K562 (cell line): ENCODE data around the gene GALK2. TPM values are rescaled to one million over a fixed set of nuclear protein-coding genes. Genes with fewer than 3 reads are reported as not detected.
A peak's percentile ranks its signal among the peaks of the same experiment; 100 is the strongest.

Experiments used
- ATAC-seq: fragments of 200-7000 bp; cut with Tn5 transposase; 3 replicates; pipeline ENCODE4 v1.9.1; 2020; ENCODE audit warnings: moderate library complexity
- BruUV-seq: library from RNA; stranded (reverse); fragments of 400-500 nt; replicated peaks from 2 replicates; lab custom pipeline; 2021; lab: Mats Ljungman, UMichigan
- CTCF ChIA-PET: fragments of 300-600 bp; formaldehyde crosslinking; extraction: SDS; loops from one replicate; lab custom pipeline; 2021; ENCODE audit warnings: low intra/inter-chr PET ratio; lab: Yijun Ruan, JAX
- POLR2A ChIA-PET: fragments of 300-600, 350-650 bp; sonication (Branson Sonifier 250); formaldehyde crosslinking; extraction: SDS; loops from one replicate; lab custom pipeline; 2021; ENCODE audit warnings: antibody characterized with exemption, inconsistent platforms; lab: Yijun Ruan, JAX
- DNase-seq, 4 experiments: peaks; one replicate each; pipeline versions ENCODE4 v3.0.0 to v3.0.0-alpha.2; 2011 to 2018; ENCODE audit warnings: low spot score in 3 of 4, mixed read lengths in 3 of 4; ENCODE audit errors: extremely low read depth in 1 of 4
- FAIRE-seq: peaks from 2 replicates; lab custom pipeline; 2011; peaks lifted over from hg19 to GRCh38; lab: Jason Lieb, UNC
- H2AFZ ChIP-seq: 2 replicates; pipeline ENCODE4 v1.6.0; 2011; ENCODE audit warnings: low read depth, low read length, control low read depth, inconsistent platforms
- H3K27ac ChIP-seq: fragments of 200-600 bp; 3 replicates; pipeline ENCODE4 v1.8.0; 2011; ENCODE audit warnings: low read depth, mild to moderate bottlenecking, control low read depth, inconsistent platforms, low read length, moderate library complexity, mixed read lengths; ENCODE audit errors: extremely low read depth
- H3K27me3 ChIP-seq, 2 experiments: fragments of 300-600 bp in 1 of 2; 2 replicates in 1 of 2; 3 replicates in 1 of 2; pipeline versions ENCODE4 v1.6.0 to v1.8.0; 2011; ENCODE audit warnings: inconsistent platforms in 2 of 2, low read length in 2 of 2, mild to moderate bottlenecking in 1 of 2, mixed read lengths in 1 of 2, moderate library complexity in 1 of 2; ENCODE audit not compliant: control insufficient read depth in 2 of 2, insufficient read depth in 2 of 2
- H3K36me3 ChIP-seq: fragments of 300-600 bp; 3 replicates; pipeline ENCODE4 v1.8.0; 2011; ENCODE audit warnings: mild to moderate bottlenecking, low read length, inconsistent platforms; ENCODE audit not compliant: control insufficient read depth, insufficient read depth
- H3K4me1 ChIP-seq, 2 experiments: fragments of 200-600 bp in 1 of 2; replicated peaks in 1 of 2; 2 replicates in 1 of 2; 3 replicates in 1 of 2; pipeline versions ENCODE4 v1.5.1 to v1.8.0; 2011; ENCODE audit warnings: inconsistent platforms in 2 of 2, low read length in 2 of 2, mild to moderate bottlenecking in 1 of 2, mixed read lengths in 1 of 2, moderate library complexity in 1 of 2; ENCODE audit not compliant: control insufficient read depth in 2 of 2, insufficient read depth in 2 of 2
- H3K4me2 ChIP-seq: 2 replicates; pipeline ENCODE4 v1.6.1; 2011; ENCODE audit warnings: low read length, control low read depth, inconsistent platforms, mixed read lengths; ENCODE audit not compliant: insufficient read depth
- H3K4me3 ChIP-seq: fragments of 200-600 bp; sonication (generic), shearing (Covaris generic); 2 replicates; pipeline ENCODE4 v1.5.1; 2016; ENCODE audit warnings: control low read depth, inconsistent platforms
- H3K79me2 ChIP-seq: fragments of 200-600 bp; 3 replicates; pipeline ENCODE4 v1.8.0; 2011; ENCODE audit warnings: low read length, inconsistent platforms; ENCODE audit not compliant: control insufficient read depth, insufficient read depth
- H3K9ac ChIP-seq, 2 experiments: 2 replicates each; pipeline versions ENCODE4 v1.6.0 to v1.6.1; 2011; ENCODE audit warnings: low read depth in 2 of 2, low read length in 2 of 2, control low read depth in 1 of 2, inconsistent platforms in 1 of 2, mild to moderate bottlenecking in 1 of 2, mixed read lengths in 1 of 2; ENCODE audit not compliant: insufficient read depth in 1 of 2
- H3K9me1 ChIP-seq: one replicate; pipeline ENCODE4 v1.6.0; 2011; ENCODE audit warnings: inconsistent platforms, mild to moderate bottlenecking, low read length, moderate library complexity; ENCODE audit not compliant: control insufficient read depth, insufficient read depth
- H3K9me3 ChIP-seq: replicated peaks from 2 replicates; pipeline ENCODE4 v1.5.1; 2011; ENCODE audit warnings: low read depth, low read length, inconsistent platforms; ENCODE audit not compliant: control insufficient read depth, insufficient read depth
- H4K20me1 ChIP-seq: replicated peaks from 2 replicates; pipeline ENCODE4 v1.6.1; 2011; ENCODE audit warnings: low read length, inconsistent platforms, mixed read lengths; ENCODE audit not compliant: control insufficient read depth, insufficient read depth
- CBFA2T3 ChIP-seq: fragments of 450-650 bp; IDR thresholded peaks from 2 replicates; pipeline ENCODE4 v1.6.1; 2017
- EZH2 ChIP-seq: IDR thresholded peaks from 2 replicates; pipeline ENCODE4 v1.6.1; 2012; ENCODE audit warnings: low read depth, mild to moderate bottlenecking, inconsistent platforms, low read length, borderline replicate concordance
- GTF2F1 ChIP-seq: IDR thresholded peaks from 2 replicates; pipeline ENCODE4 v1.6.1; 2011; ENCODE audit warnings: low read depth, low read length, improper control_type of control experiment
- L3MBTL2 ChIP-seq: fragments of 450-650 bp; IDR thresholded peaks from 2 replicates; pipeline ENCODE4 v1.6.1; 2016; ENCODE audit warnings: mild to moderate bottlenecking, moderate library complexity
- MTF1 ChIP-seq: fragments of 250-450 bp; sonication (Bioruptor Pico); IDR thresholded peaks from 2 replicates; pipeline ENCODE4 v1.9.0; 2021; ENCODE audit warnings: moderate library complexity, mild to moderate bottlenecking, inconsistent platforms, borderline replicate concordance
- MXI1 ChIP-seq: IDR thresholded peaks from 2 replicates; pipeline ENCODE4 v1.6.1; 2011; ENCODE audit warnings: low read depth, mild to moderate bottlenecking, improper control_type of control experiment, low read length
- NFATC3 ChIP-seq: fragments of 450-650 bp; IDR thresholded peaks from 2 replicates; pipeline ENCODE4 v1.6.1; 2017; ENCODE audit warnings: mild to moderate bottlenecking
- RFX1 ChIP-seq: fragments of 450-650 bp; IDR thresholded peaks from 2 replicates; pipeline ENCODE4 v1.6.1; 2016; ENCODE audit warnings: mild to moderate bottlenecking, moderate library complexity
- SMARCA5 ChIP-seq: fragments of 450-650 bp; IDR thresholded peaks from 2 replicates; pipeline ENCODE4 v1.6.1; 2016
- SUPT5H ChIP-seq: fragments of 450-650 bp; IDR thresholded peaks from 2 replicates; pipeline ENCODE4 v1.6.1; 2016
- TAF15 ChIP-seq: fragments of 200-400 bp; formaldehyde crosslinking; IDR thresholded peaks from 2 replicates; pipeline ENCODE4 v1.6.1; 2017; ENCODE audit warnings: mild to moderate bottlenecking, low read depth, low read length, moderate library complexity
- ZNF3 ChIP-seq: fragments of 250-450 bp; sonication (Bioruptor Pico); IDR thresholded peaks from 2 replicates; pipeline ENCODE4 v1.5.0; 2021; ENCODE audit warnings: mild to moderate bottlenecking, moderate library complexity
- ZNF431 ChIP-seq: sonication (generic); formaldehyde crosslinking; IDR thresholded peaks from 2 replicates; pipeline ENCODE4 v1.8.0; 2022; ENCODE audit warnings: mild to moderate bottlenecking, missing genetic modification reagents
- ZNF57 ChIP-seq: fragments of 450-650 bp; formaldehyde crosslinking; IDR thresholded peaks from 2 replicates; pipeline ENCODE4 v1.4.0; 2020; ENCODE audit warnings: mild to moderate bottlenecking, moderate library complexity
- WGBS: fragments of 100-300 bp; shearing (Covaris generic); methylation state at CpG from one replicate; pipeline ENCODE4 v1.1.6; 2016; ENCODE audit warnings: low coverage, mixed read lengths; ENCODE audit not compliant: insufficient coverage; ENCODE audit errors: missing lambda C conversion rate; 5-methylcytosine and 5-hydroxymethylcytosine counted together
- in situ Hi-C: fragments of 300-500 bp; cut with MboI; formaldehyde crosslinking; loops from 4 replicates; pipeline ENCODE4 v1.15.0; 2018; ENCODE audit warnings: inconsistent platforms, mixed read lengths
- intact Hi-C: fragments of 100-400 bp; cut with micrococcal nuclease; formaldehyde crosslinking; loops from 2 replicates; pipeline ENCODE4 v1.14.2; 2022
- polyA plus RNA-seq, 8 experiments: library from polyadenylated mRNA; depleted of rRNA in 4 of 8; stranded (reverse) in 5 of 8; unstranded in 3 of 8; fragments of >200 nt; fragmentation: Nextera tagmentation in 2 of 8; fragmentation: Illumina TruSeq in 1 of 8; extraction: Ambion mirVana in 2 of 8; extraction: Trizol in 1 of 8; gene quantifications; 2 replicates each; pipeline versions ENCODE4 v1.2.1 to v1.2.3, GENCODE V29; 2011 to 2014; ENCODE audit warnings: inconsistent platforms in 1 of 8, missing spikeins in 1 of 8
- total RNA-seq, 7 experiments: library from RNA; depleted of rRNA in 6 of 7; stranded (reverse); fragments of >200 nt in 6 of 7; fragmentation: Illumina TruSeq in 2 of 7; extraction: Trizol in 2 of 7; gene quantifications; 2 replicates each; pipeline versions ENCODE4 v1.2.1 to v1.2.3, GENCODE V29; 2011 to 2021; ENCODE audit warnings: low replicate concordance in 1 of 7
- TF ChIP-seq, protein P1 (sequence below): sonication (generic); formaldehyde crosslinking; IDR thresholded peaks from 2 replicates; pipeline ENCODE4 v1.8.0; 2023; ENCODE audit warnings: mild to moderate bottlenecking, missing genetic modification reagents
- TF ChIP-seq, protein P2 (sequence below): IDR thresholded peaks from 3 replicates; pipeline ENCODE4 v1.6.1; 2011; ENCODE audit warnings: borderline replicate concordance, mild to moderate bottlenecking; ENCODE audit not compliant: insufficient read length, insufficient read depth
- TF ChIP-seq, protein P3 (sequence below): conservative IDR thresholded peaks from 2 replicates; pipeline ENCODE4 v1.6.1; 2011; ENCODE audit warnings: low read depth, mild to moderate bottlenecking, low read length; ENCODE audit not compliant: control insufficient read depth

GALK2 gene
- total and polyA plus RNA-seq, 9 of the 15 experiments (the other 6 are each of a cell fraction or from before 2014, with no cell fraction given) = 32.8 to 82.0 (median 54.4) TPM

DNA sequence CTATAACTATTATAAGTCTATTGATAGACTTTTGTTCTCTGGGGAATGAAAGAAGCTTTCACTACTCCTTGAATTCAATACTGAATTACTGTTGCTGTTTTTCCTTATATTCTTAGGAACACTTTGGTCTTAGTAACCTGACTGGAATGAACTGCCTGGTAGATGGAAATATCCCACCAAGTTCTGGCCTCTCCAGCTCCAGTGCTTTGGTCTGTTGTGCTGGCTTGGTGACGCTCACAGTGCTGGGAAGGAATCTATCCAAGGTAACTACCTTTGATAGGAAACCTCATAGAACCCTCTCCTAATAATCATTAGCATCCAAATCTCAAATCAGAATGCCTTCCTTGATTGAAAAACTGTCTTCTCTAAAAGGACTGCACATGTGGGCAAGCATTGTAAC, 69.1 kb downstream of the GALK2 start (continued):
- TF ChIP-seq, protein P1, sequence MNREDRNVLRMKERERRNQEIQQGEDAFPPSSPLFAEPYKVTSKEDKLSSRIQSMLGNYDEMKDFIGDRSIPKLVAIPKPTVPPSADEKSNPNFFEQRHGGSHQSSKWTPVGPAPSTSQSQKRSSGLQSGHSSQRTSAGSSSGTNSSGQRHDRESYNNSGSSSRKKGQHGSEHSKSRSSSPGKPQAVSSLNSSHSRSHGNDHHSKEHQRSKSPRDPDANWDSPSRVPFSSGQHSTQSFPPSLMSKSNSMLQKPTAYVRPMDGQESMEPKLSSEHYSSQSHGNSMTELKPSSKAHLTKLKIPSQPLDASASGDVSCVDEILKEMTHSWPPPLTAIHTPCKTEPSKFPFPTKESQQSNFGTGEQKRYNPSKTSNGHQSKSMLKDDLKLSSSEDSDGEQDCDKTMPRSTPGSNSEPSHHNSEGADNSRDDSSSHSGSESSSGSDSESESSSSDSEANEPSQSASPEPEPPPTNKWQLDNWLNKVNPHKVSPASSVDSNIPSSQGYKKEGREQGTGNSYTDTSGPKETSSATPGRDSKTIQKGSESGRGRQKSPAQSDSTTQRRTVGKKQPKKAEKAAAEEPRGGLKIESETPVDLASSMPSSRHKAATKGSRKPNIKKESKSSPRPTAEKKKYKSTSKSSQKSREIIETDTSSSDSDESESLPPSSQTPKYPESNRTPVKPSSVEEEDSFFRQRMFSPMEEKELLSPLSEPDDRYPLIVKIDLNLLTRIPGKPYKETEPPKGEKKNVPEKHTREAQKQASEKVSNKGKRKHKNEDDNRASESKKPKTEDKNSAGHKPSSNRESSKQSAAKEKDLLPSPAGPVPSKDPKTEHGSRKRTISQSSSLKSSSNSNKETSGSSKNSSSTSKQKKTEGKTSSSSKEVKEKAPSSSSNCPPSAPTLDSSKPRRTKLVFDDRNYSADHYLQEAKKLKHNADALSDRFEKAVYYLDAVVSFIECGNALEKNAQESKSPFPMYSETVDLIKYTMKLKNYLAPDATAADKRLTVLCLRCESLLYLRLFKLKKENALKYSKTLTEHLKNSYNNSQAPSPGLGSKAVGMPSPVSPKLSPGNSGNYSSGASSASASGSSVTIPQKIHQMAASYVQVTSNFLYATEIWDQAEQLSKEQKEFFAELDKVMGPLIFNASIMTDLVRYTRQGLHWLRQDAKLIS = no peak
- no peak for TF ChIP-seq TAF15
- no peak for TF ChIP-seq EZH2
- TF ChIP-seq L3MBTL2 = no peak
- TF ChIP-seq MTF1 (CRISPR knock-in tag) = no peak
- TF ChIP-seq SMARCA5 = no peak
- TF ChIP-seq MXI1 = no peak

DNA sequence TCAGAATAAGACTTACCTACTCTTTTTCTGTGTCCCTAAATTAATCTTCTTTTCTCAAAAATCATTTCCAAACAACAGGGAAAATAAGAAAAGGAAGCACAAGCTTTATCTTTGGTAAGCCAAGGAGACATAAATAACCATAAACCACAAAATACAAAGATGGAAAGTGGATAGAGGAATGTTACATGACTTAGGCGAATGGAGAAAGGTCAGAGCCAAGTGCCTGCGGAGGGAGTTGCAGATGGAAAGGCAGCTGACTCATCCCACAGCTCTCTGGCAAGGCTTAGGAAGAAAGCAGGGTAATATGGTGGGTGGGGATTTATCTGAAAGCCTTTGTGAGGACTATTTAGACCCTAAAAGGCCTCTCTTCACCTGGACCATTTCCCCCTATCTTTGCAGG, 72.8 kb downstream of the GALK2 start:
- ATAC-seq = peak; percentile 84
- BruUV-seq = no TSS peak
- in situ Hi-C loops = no loop called here
- TF ChIP-seq, protein P2, sequence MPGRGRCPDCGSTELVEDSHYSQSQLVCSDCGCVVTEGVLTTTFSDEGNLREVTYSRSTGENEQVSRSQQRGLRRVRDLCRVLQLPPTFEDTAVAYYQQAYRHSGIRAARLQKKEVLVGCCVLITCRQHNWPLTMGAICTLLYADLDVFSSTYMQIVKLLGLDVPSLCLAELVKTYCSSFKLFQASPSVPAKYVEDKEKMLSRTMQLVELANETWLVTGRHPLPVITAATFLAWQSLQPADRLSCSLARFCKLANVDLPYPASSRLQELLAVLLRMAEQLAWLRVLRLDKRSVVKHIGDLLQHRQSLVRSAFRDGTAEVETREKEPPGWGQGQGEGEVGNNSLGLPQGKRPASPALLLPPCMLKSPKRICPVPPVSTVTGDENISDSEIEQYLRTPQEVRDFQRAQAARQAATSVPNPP = no peak
- TF ChIP-seq ZNF3 = no peak
- no peak for TF ChIP-seq GTF2F1
- TF ChIP-seq, protein P3, sequence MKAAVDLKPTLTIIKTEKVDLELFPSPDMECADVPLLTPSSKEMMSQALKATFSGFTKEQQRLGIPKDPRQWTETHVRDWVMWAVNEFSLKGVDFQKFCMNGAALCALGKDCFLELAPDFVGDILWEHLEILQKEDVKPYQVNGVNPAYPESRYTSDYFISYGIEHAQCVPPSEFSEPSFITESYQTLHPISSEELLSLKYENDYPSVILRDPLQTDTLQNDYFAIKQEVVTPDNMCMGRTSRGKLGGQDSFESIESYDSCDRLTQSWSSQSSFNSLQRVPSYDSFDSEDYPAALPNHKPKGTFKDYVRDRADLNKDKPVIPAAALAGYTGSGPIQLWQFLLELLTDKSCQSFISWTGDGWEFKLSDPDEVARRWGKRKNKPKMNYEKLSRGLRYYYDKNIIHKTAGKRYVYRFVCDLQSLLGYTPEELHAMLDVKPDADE = no peak
- TF ChIP-seq ZNF57 = no peak
- TF ChIP-seq SUPT5H = no peak
- TF ChIP-seq CBFA2T3 = 0 out of 2 replicates have a peak, but pooled peaks have one; percentile 10
- no peak for TF ChIP-seq NFATC3
- no peak for TF ChIP-seq RFX1
- TF ChIP-seq ZNF431 (CRISPR knock-in tag) = no peak

More for the DNA sequence above, 72.8 kb downstream of the GALK2 start:
- Histone ChIP-seq H3K4me1 (peaks cover 0 to 17% of the 10 kb centered on the region in 2 experiments; a peak in 3 of 5 replicates), H3K79me2 (no peaks in the 10 kb centered on the region), H3K27ac (no peak overlapping the region), H3K9me1 (no peaks in the 10 kb centered on the region), H3K9me3 (no peaks in the 10 kb centered on the region), H3K9ac (no peak overlapping the region), H4K20me1 (no peaks in the 10 kb centered on the region), H2AFZ (no peak overlapping the region), H3K4me3 (no peak overlapping the region), H3K4me2 (no peak overlapping the region), H3K36me3 (peaks cover 67% of the 10 kb centered on the region; the same call in 2 of the 3 replicates), H3K27me3 (no peaks in the 10 kb centered on the region)
- ChIA-PET POLR2A (no interaction called here), CTCF (no interaction called here)
- WGBS = 0% methylated on average over 2 of the region's 2 CpGs
- intact Hi-C loops = no loop called here
- DNase-seq (peak in 3 of 4 experiments; percentile 15 to 62 (median 44)), FAIRE-seq (peak; percentile 84)
